IMR-90 (cell line): ENCODE data around the gene FAM83G. TPM values are rescaled to one million over a fixed set of nuclear protein-coding genes. Genes with fewer than 3 reads are reported as not detected.

Source experiments
- ATAC-seq: fragments of 200-7000 bp; cut with Tn5 transposase; 2 replicates; pipeline ENCODE4 v1.9.1; 2020; ENCODE audit warnings: low read depth, mild to moderate bottlenecking, moderate library complexity
- BruUV-seq: library from RNA; stranded (reverse); fragments of 400-500 nt; replicated peaks from 2 replicates; lab custom pipeline; 2021; lab: Mats Ljungman, UMichigan
- CTCF ChIA-PET: fragments of 300-600 bp; formaldehyde crosslinking; extraction: SDS; loops from one replicate; lab custom pipeline; 2021; ENCODE audit warnings: antibody characterized with exemption; lab: Yijun Ruan, JAX
- POLR2A ChIA-PET: fragments of 300-600 bp; sonication (Branson Sonifier 250); formaldehyde crosslinking; loops from one replicate; lab custom pipeline; 2022; ENCODE audit warnings: antibody characterized with exemption; ENCODE audit not compliant: unreplicated experiment; lab: Charles Lee
- DNase-seq: peaks from one replicate; pipeline ENCODE4 v3.0.0; 2013
- H2AFZ ChIP-seq: replicated peaks from 2 replicates; pipeline ENCODE3; 2013; ENCODE audit warnings: low read length, mild to moderate bottlenecking; ENCODE audit not compliant: poor library complexity
- H2AK5ac ChIP-seq: 2 replicates; pipeline ENCODE4 v1.6.1; 2013; ENCODE audit warnings: low read depth, low read length, inconsistent platforms
- H2AK9ac ChIP-seq: replicated peaks from 2 replicates; pipeline ENCODE3; 2013; ENCODE audit warnings: mild to moderate bottlenecking, low read depth, low read length, moderate library complexity; ENCODE audit not compliant: poor library complexity
- H2BK120ac ChIP-seq: 2 replicates; pipeline ENCODE4 v1.6.1; 2013; ENCODE audit warnings: low read depth, low read length, inconsistent platforms
- H2BK15ac ChIP-seq: 3 replicates; pipeline ENCODE4 v1.6.1; 2013; ENCODE audit warnings: low read depth, low read length, inconsistent platforms
- H2BK20ac ChIP-seq: 2 replicates; pipeline ENCODE4 v1.6.1; 2013; ENCODE audit warnings: low read depth, mild to moderate bottlenecking, inconsistent platforms, low read length, moderate library complexity
- H2BK5ac ChIP-seq: 2 replicates; pipeline ENCODE4 v1.6.1; 2013; ENCODE audit warnings: mild to moderate bottlenecking, low read depth, low read length, inconsistent platforms; ENCODE audit not compliant: poor library complexity, severe bottlenecking
- H3K14ac ChIP-seq: replicated peaks from 2 replicates; pipeline ENCODE4 v1.6.1; 2013; ENCODE audit warnings: low read depth, low read length, inconsistent platforms
- H3K18ac ChIP-seq: 2 replicates; pipeline ENCODE4 v1.6.1; 2013; ENCODE audit warnings: low read depth, low read length, control low read depth
- H3K23ac ChIP-seq: 2 replicates; pipeline ENCODE4 v1.6.1; 2013; ENCODE audit warnings: low read depth, low read length, inconsistent platforms
- H3K27ac ChIP-seq: 2 replicates; pipeline ENCODE4 v1.5.1; 2013; ENCODE audit warnings: mild to moderate bottlenecking, control low read depth, low read length; ENCODE audit not compliant: insufficient read depth
- H3K27me3 ChIP-seq: 2 replicates; pipeline ENCODE4 v1.6.1; 2013; ENCODE audit warnings: low read length; ENCODE audit not compliant: control insufficient read depth, insufficient read depth
- H3K36me3 ChIP-seq: 2 replicates; pipeline ENCODE4 v1.6.1; 2013; ENCODE audit warnings: low read length, mixed read lengths; ENCODE audit not compliant: control insufficient read depth, insufficient read depth
- H3K4ac ChIP-seq: 2 replicates; pipeline ENCODE4 v1.6.1; 2013; ENCODE audit warnings: low read depth, low read length, inconsistent platforms
- H3K4me1 ChIP-seq: 2 replicates; pipeline ENCODE4 v1.6.1; 2013; ENCODE audit warnings: low read length, mixed read lengths; ENCODE audit not compliant: control insufficient read depth, insufficient read depth
- H3K4me2 ChIP-seq: 2 replicates; pipeline ENCODE4 v1.6.1; 2013; ENCODE audit warnings: low read depth, mild to moderate bottlenecking, control low read depth, low read length, moderate library complexity
- H3K4me3 ChIP-seq: 2 replicates; pipeline ENCODE4 v1.5.1; 2013; ENCODE audit warnings: low read depth, mild to moderate bottlenecking, control low read depth, low read length, moderate library complexity; ENCODE audit not compliant: insufficient read depth
- H3K56ac ChIP-seq: 2 replicates; pipeline ENCODE4 v1.6.1; 2013; ENCODE audit warnings: low read length, inconsistent platforms; ENCODE audit not compliant: insufficient read depth; ENCODE audit errors: extremely low read depth
- H3K79me1 ChIP-seq, 2 experiments: 2 replicates each; pipeline ENCODE4 v1.6.1; 2013; ENCODE audit warnings: low read length in 2 of 2, inconsistent platforms in 1 of 2, low read depth in 1 of 2
- H3K9ac ChIP-seq: 2 replicates; pipeline ENCODE4 v1.6.1; 2013; ENCODE audit warnings: low read depth, low read length, control low read depth
- H3K9me1 ChIP-seq: 2 replicates; pipeline ENCODE4 v1.6.1; 2013; ENCODE audit warnings: low read length, inconsistent platforms; ENCODE audit not compliant: insufficient read depth
- H3K9me3 ChIP-seq: 2 replicates; pipeline ENCODE4 v1.6.1; 2013; ENCODE audit warnings: low read length; ENCODE audit not compliant: control insufficient read depth, insufficient read depth
- H4K20me1 ChIP-seq: 2 replicates; pipeline ENCODE4 v1.6.1; 2013; ENCODE audit warnings: low read length, inconsistent platforms; ENCODE audit not compliant: insufficient read depth
- H4K5ac ChIP-seq: 2 replicates; pipeline ENCODE4 v1.6.1; 2013; ENCODE audit warnings: mild to moderate bottlenecking, low read depth, low read length, control low read depth
- H4K8ac ChIP-seq, 2 experiments: 2 replicates each; pipeline ENCODE4 v1.6.1; 2013; ENCODE audit warnings: low read depth in 2 of 2, low read length in 2 of 2, control low read depth in 1 of 2, inconsistent platforms in 1 of 2
- H4K91ac ChIP-seq: 2 replicates; pipeline ENCODE4 v1.6.1; 2013; ENCODE audit warnings: low read depth, low read length, inconsistent platforms; ENCODE audit not compliant: insufficient read depth
- BHLHE40 ChIP-seq: fragments of 150-350 bp; IDR thresholded peaks from 2 replicates; pipeline ENCODE4 v1.6.1; 2016; ENCODE audit warnings: mild to moderate bottlenecking, low read depth, low read length
- CEBPB ChIP-seq: IDR thresholded peaks from 2 replicates; pipeline ENCODE4 v1.6.1; 2012; ENCODE audit warnings: low read depth, low read length, improper control_type of control experiment
- CHD1 ChIP-seq: IDR thresholded peaks from 2 replicates; pipeline ENCODE4 v1.6.1; 2012; ENCODE audit warnings: low read depth, low read length, improper control_type of control experiment
- ELK1 ChIP-seq: fragments of 150-350 bp; IDR thresholded peaks from 2 replicates; pipeline ENCODE4 v1.6.1; 2016; ENCODE audit warnings: low read depth, mild to moderate bottlenecking, low read length, moderate library complexity, borderline replicate concordance
- MAFK ChIP-seq: IDR thresholded peaks from 2 replicates; pipeline ENCODE4 v1.6.1; 2012; ENCODE audit warnings: low read depth, low read length, improper control_type of control experiment
- MAZ ChIP-seq: IDR thresholded peaks from 2 replicates; pipeline ENCODE4 v1.6.1; 2012; ENCODE audit warnings: low read depth, mild to moderate bottlenecking, low read length, improper control_type of control experiment, moderate library complexity, borderline replicate concordance
- POLR2A ChIP-seq: IDR thresholded peaks from 2 replicates; pipeline ENCODE4 v1.6.1; 2012; ENCODE audit warnings: mild to moderate bottlenecking, low read depth, low read length
- RAD21 ChIP-seq: IDR thresholded peaks from 2 replicates; pipeline ENCODE4 v1.6.1; 2012; ENCODE audit warnings: low read length, improper control_type of control experiment
- RCOR1 ChIP-seq: IDR thresholded peaks from 2 replicates; pipeline ENCODE4 v1.6.1; 2012; ENCODE audit warnings: mild to moderate bottlenecking, low read length, improper control_type of control experiment; ENCODE audit not compliant: insufficient replicate concordance
- RFX5 ChIP-seq: IDR thresholded peaks from 2 replicates; pipeline ENCODE4 v1.8.0; 2012; ENCODE audit warnings: low read depth, mild to moderate bottlenecking, low read length, moderate library complexity
- SMC3 ChIP-seq: fragments of 150-350 bp; IDR thresholded peaks from 2 replicates; pipeline ENCODE4 v1.6.1; 2016; ENCODE audit warnings: low read depth, mild to moderate bottlenecking, antibody characterized with exemption, low read length, moderate library complexity
- whole genome bisulfite sequencing, 2 experiments: methylation state at CpG; one replicate each; pipeline versions ENCODE4 v1.1.5 to v1.1.7; 2013; ENCODE audit warnings: missing lambda C conversion rate in 2 of 2; ENCODE audit not compliant: insufficient read length in 1 of 2; ENCODE audit errors: extremely low coverage in 2 of 2; 5-methylcytosine and 5-hydroxymethylcytosine counted together
- dilution Hi-C: fragments of 300-500 bp; cut with HindIII; formaldehyde crosslinking; loops from one replicate; pipeline ENCODE4 v1.14.3; 2018; ENCODE audit warnings: low sequenced_read_pairs; ENCODE audit not compliant: unreplicated experiment
- in situ Hi-C: fragments of 300-500 bp; cut with MboI; formaldehyde crosslinking; loops from 3 replicates; pipeline ENCODE4 v1.14.3; 2019; ENCODE audit warnings: low sequenced_read_pairs, inconsistent platforms, mixed read lengths
- intact Hi-C: fragments of 100-400 bp; cut with micrococcal nuclease; formaldehyde crosslinking; loops from 2 replicates; pipeline ENCODE4 v1.10.0; 2022
- polyA plus RNA-seq, 3 experiments: library from polyadenylated mRNA; depleted of rRNA; stranded (reverse); fragments of >200 nt; gene quantifications; 2 replicates each; pipeline ENCODE4 v1.2.3, GENCODE V29; 2012; ENCODE audit warnings: low replicate concordance in 1 of 3
- total RNA-seq: library from RNA; depleted of rRNA; stranded (reverse); fragments of >200 nt; gene quantifications from 2 replicates; pipeline ENCODE4 v1.2.3, GENCODE V29; 2012
- TF ChIP-seq, protein P1 (sequence below): conservative IDR thresholded peaks from 2 replicates; pipeline ENCODE4 v1.5.1; 2012; ENCODE audit warnings: mild to moderate bottlenecking, low read depth, low read length, improper control_type of control experiment
- TF ChIP-seq, protein P2 (sequence below): fragments of 150-350 bp; IDR thresholded peaks from 2 replicates; pipeline ENCODE4 v1.6.1; 2017; ENCODE audit warnings: mild to moderate bottlenecking, antibody characterized with exemption, low read length, low read depth

FAM83G gene
- total and polyA plus RNA-seq, 2 of the 4 experiments (the other 2 are of a cell fraction), result 9.5 to 12.6 TPM

DNA sequence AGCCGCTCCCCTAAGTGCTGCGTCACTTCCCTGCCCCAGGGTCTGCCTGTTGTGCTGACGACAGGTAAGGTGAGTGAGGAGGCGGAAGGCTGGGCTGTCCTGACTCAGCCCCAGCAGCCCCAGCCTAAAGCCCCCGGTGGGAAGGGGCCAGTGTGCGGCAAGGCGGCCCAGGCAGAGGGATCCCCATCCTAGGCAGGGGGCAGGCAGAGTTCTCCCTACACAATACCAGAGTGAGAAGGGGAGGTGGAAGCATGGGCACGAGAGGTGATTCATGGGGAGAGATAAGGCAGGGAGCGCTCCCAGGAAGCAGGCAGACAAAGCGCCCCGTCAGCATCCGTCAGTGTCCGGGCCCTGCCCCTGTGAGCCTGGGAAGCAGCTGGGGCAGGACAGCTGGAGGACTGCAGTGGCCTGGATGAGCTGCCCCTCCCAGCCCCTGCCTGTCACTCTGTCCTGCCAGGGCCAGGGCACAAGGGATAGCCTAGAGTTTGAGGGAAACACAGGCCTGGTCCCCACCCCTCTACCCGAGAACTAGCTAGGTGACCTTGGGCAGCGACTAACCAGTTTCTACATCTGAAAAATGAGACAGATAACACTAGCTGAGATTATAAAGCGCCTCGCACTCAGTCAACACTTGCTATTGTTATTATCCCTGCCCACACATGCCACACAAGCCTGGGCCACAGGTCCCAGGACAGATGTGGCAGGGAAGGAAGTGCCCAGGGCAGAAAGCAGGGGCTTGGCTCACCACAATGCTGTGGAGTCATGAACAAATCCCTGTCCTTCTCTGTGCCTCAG lies 3.8 kb downstream of the FAM83G start:
- Histone ChIP-seq H4K20me1 (peaks cover 43% of the 10 kb centered on the region), H2AFZ (no peak overlapping the region), H2BK120ac (no peak overlapping the region), H4K5ac (no peak overlapping the region), H2BK5ac (peak overlapping the region; percentile 31), H3K9ac (peak overlapping the region; percentile 29; the same call in 1 of the 2 replicates), H3K4me1 (peaks cover 31% of the 10 kb centered on the region), H2AK5ac (peak overlapping the region; percentile 49; the same call in 1 of the 2 replicates), H2BK15ac (no peak overlapping the region), H3K36me3 (peaks cover 15% of the 10 kb centered on the region), H3K9me3 (peaks cover 5% of the 10 kb centered on the region), H3K27ac (no peak overlapping the region), H3K23ac (peak overlapping the region; percentile 11; the same call in 1 of the 2 replicates), H2BK20ac (no peak overlapping the region), H3K56ac (no peak overlapping the region), H3K9me1 (peaks cover 13% of the 10 kb centered on the region; the same call in 1 of the 2 replicates), H3K27me3 (no peaks in the 10 kb centered on the region), H3K4me3 (no peak overlapping the region), H3K4ac (no peak overlapping the region), H3K14ac (0 out of 2 replicates have a peak overlapping the region, but pooled peaks have one; percentile 9), H4K8ac (0 out of 4 replicates have a peak overlapping the region, but pooled peaks of 1 of the 2 experiments have one; percentile 38), H3K4me2 (no peak overlapping the region), H3K18ac (no peak overlapping the region), H3K79me1 (peaks cover 18 to 82% of the 10 kb centered on the region in 2 experiments; a peak in 3 of 4 replicates), H2AK9ac (peak overlapping the region; percentile 81), H4K91ac (0 out of 2 replicates have a peak overlapping the region, but pooled peaks have one; percentile 13)
- BruUV-seq, result no TSS peak
- DNase-seq, result peak; percentile 59
- no CpG with 5 or more reads among the region's 17 CpGs for WGBS, 2 experiments
- peak; percentile 34 for ATAC-seq
- dilution Hi-C loops, result no loop called here
- intact Hi-C loops, result no loop called here
- POLR2A ChIA-PET, result interaction anchor here (0.5 to 0.6 kb wide), 2 partner anchors 26 to 390 kb away, joined by 3 read pairs; no protein-coding TSS in a partner anchor
- CTCF ChIA-PET, result interaction anchor here (1.3 kb wide), 1 partner anchor 40 kb away, joined by 5 read pairs; no protein-coding TSS in a partner anchor
- in situ Hi-C loops, result no loop called here
- TF ChIP-seq CHD1 (no peak), CEBPB (no peak), ELK1 (no peak), MAZ (peak; percentile 19; the same call in 1 of the 2 replicates), BHLHE40 (peak; percentile 87), MAFK (peak; percentile 90), POLR2A (peak; percentile 43; the same call in 1 of the 2 replicates), RCOR1 (no peak), RFX5 (no peak), RAD21 (no peak), SMC3 (no peak)
- TF ChIP-seq, protein P1, sequence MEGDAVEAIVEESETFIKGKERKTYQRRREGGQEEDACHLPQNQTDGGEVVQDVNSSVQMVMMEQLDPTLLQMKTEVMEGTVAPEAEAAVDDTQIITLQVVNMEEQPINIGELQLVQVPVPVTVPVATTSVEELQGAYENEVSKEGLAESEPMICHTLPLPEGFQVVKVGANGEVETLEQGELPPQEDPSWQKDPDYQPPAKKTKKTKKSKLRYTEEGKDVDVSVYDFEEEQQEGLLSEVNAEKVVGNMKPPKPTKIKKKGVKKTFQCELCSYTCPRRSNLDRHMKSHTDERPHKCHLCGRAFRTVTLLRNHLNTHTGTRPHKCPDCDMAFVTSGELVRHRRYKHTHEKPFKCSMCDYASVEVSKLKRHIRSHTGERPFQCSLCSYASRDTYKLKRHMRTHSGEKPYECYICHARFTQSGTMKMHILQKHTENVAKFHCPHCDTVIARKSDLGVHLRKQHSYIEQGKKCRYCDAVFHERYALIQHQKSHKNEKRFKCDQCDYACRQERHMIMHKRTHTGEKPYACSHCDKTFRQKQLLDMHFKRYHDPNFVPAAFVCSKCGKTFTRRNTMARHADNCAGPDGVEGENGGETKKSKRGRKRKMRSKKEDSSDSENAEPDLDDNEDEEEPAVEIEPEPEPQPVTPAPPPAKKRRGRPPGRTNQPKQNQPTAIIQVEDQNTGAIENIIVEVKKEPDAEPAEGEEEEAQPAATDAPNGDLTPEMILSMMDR, result no peak
- TF ChIP-seq, protein P2, sequence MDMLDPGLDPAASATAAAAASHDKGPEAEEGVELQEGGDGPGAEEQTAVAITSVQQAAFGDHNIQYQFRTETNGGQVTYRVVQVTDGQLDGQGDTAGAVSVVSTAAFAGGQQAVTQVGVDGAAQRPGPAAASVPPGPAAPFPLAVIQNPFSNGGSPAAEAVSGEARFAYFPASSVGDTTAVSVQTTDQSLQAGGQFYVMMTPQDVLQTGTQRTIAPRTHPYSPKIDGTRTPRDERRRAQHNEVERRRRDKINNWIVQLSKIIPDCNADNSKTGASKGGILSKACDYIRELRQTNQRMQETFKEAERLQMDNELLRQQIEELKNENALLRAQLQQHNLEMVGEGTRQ, result no peak
